Mesodermal cell (in vitro differentiated cells): ENCODE data around the gene ABHD14A.

Experiments used
- H3K27ac ChIP-seq: 2 replicates; pipeline ENCODE4 v1.7.0; 2013; ENCODE audit warnings: mild to moderate bottlenecking, low read depth, low read length, moderate library complexity; ENCODE audit not compliant: severe bottlenecking
- H3K36me3 ChIP-seq: 2 replicates; pipeline ENCODE4 v1.7.1; 2013; ENCODE audit warnings: mild to moderate bottlenecking, low read length, moderate library complexity; ENCODE audit not compliant: control insufficient read depth, insufficient read depth
- H3K4me1 ChIP-seq: one replicate; pipeline ENCODE4 v1.7.1; 2013; ENCODE audit warnings: mild to moderate bottlenecking, low read length; ENCODE audit not compliant: insufficient read depth, control insufficient read depth, poor library complexity, severe bottlenecking
- H3K4me3 ChIP-seq: 2 replicates; pipeline ENCODE4 v1.7.0; 2013; ENCODE audit warnings: low read length, control low read depth, mild to moderate bottlenecking; ENCODE audit not compliant: insufficient read depth, poor library complexity, severe bottlenecking; ENCODE audit errors: extremely low read depth
- H3K9me3 ChIP-seq: 2 replicates; pipeline ENCODE4 v1.7.1; 2013; ENCODE audit warnings: mild to moderate bottlenecking, low read length, moderate library complexity; ENCODE audit not compliant: control insufficient read depth
- WGBS, 2 experiments: methylation state at CpG; one replicate each; pipeline ENCODE4 v1.1.5; 2013; ENCODE audit warnings: missing lambda C conversion rate in 2 of 2; ENCODE audit not compliant: insufficient coverage in 2 of 2; 5-methylcytosine and 5-hydroxymethylcytosine counted together

ABHD14A gene

GRCh38 chr3:51948016-51948580, 26.8 kb upstream of the ABHD14A start:
- H3K4me1 ChIP-seq, result no peaks in the 10 kb centered on the region
- no peaks in the 10 kb centered on the region for H3K9me3 ChIP-seq
- H3K4me3 ChIP-seq, result no peak overlapping the region
- no peak overlapping the region for H3K27ac ChIP-seq
- WGBS, 2 experiments, result 84 to 96% methylated on average over 9 of the region's 10 CpGs
- no peaks in the 10 kb centered on the region for H3K36me3 ChIP-seq

- no peak overlapping the region for H3K4me3 ChIP-seq
- no peak overlapping the region for H3K27ac ChIP-seq
- 90 to 93% methylated on average over 3 to 5 of the region's 5 CpGs for WGBS, 2 experiments
These were observed 25.7 kb upstream of the ABHD14A start for GRCh38 chr3:51949121-51949520.

GRCh38 chr3:51950899-51951298, 24.0 kb upstream of the ABHD14A start:
- no peak overlapping the region for H3K4me3 ChIP-seq
- 83 to 100% methylated on average over 2 of the region's 2 CpGs for WGBS, 2 experiments
- no peaks in the 10 kb centered on the region for H3K4me1 ChIP-seq
- no peak overlapping the region for H3K27ac ChIP-seq
- no peaks in the 10 kb centered on the region for H3K9me3 ChIP-seq
- H3K36me3 ChIP-seq, result no peaks in the 10 kb centered on the region

More at GRCh38 chr3:51949121-51949520, 25.7 kb upstream of the ABHD14A start:
- Histone ChIP-seq H3K4me1 (no peaks in the 10 kb centered on the region), H3K36me3 (no peaks in the 10 kb centered on the region), H3K9me3 (no peaks in the 10 kb centered on the region)

- Histone ChIP-seq H3K27ac (no peak overlapping the region), H3K4me3 (no peak overlapping the region), H3K9me3 (no peaks in the 10 kb centered on the region), H3K36me3 (peaks cover 18% of the 10 kb centered on the region), H3K4me1 (peaks cover 4% of the 10 kb centered on the region)
- 100% methylated on average over 1 of the region's 3 CpGs for WGBS, 2 experiments
These were observed 21.4 kb upstream of the ABHD14A start for GRCh38 chr3:51953445-51953844.

- no peak overlapping the region for H3K27ac ChIP-seq
- H3K36me3 ChIP-seq, result peaks cover 24% of the 10 kb centered on the region
- no peaks in the 10 kb centered on the region for H3K9me3 ChIP-seq
- no peak overlapping the region for H3K4me3 ChIP-seq
- 85 to 88% methylated on average over 6 of the region's 6 CpGs for WGBS, 2 experiments
- peaks cover 4% of the 10 kb centered on the region for H3K4me1 ChIP-seq
These were observed 20.8 kb upstream of the ABHD14A start for GRCh38 chr3:51954105-51954504.

- 71% methylated on average over 1 of the region's 1 CpG; no CpG with 5 or more reads in 1 of the 2 experiments for WGBS, 2 experiments
- H3K36me3 ChIP-seq, result peaks cover 30% of the 10 kb centered on the region
- peaks cover 4% of the 10 kb centered on the region for H3K4me1 ChIP-seq
- H3K9me3 ChIP-seq, result no peaks in the 10 kb centered on the region
- no peak overlapping the region for H3K4me3 ChIP-seq
- H3K27ac ChIP-seq, result no peak overlapping the region
These were observed 20.2 kb upstream of the ABHD14A start for GRCh38 chr3:51954713-51955112.

- peaks cover 36% of the 10 kb centered on the region for H3K36me3 ChIP-seq
- peaks cover 4% of the 10 kb centered on the region for H3K4me1 ChIP-seq
- WGBS, 2 experiments, result 26 to 30% methylated on average over 29 to 31 of the region's 33 CpGs
- H3K9me3 ChIP-seq, result no peaks in the 10 kb centered on the region
- peak within 1 kb of the TSS; percentile 19 for H3K4me3 ChIP-seq
- H3K27ac ChIP-seq, result no peak within 1 kb of the TSS
These were observed 19.5 kb upstream of the ABHD14A start, which contains the start of gene GPR62 for GRCh38 chr3:51955175-51955892. Gene GPR62, plus strand, starts transcription at chr3:51955381. Its CDS starts 272 bp downstream, at chr3:51955653.

- peaks cover 44% of the 10 kb centered on the region for H3K36me3 ChIP-seq
- peak overlapping the region; percentile 19 for H3K4me3 ChIP-seq
- H3K9me3 ChIP-seq, result no peaks in the 10 kb centered on the region
- no peak overlapping the region for H3K27ac ChIP-seq
- 6 to 7% methylated on average over 93 to 97 of the region's 97 CpGs for WGBS, 2 experiments
- H3K4me1 ChIP-seq, result peaks cover 4% of the 10 kb centered on the region
These were observed 18.7 kb upstream of the ABHD14A start for GRCh38 chr3:51955893-51956770.

- no peaks in the 10 kb centered on the region for H3K9me3 ChIP-seq
- H3K27ac ChIP-seq, result no peak overlapping the region
- WGBS, 2 experiments, result 90 to 97% methylated on average over 7 to 11 of the region's 15 CpGs
- H3K4me1 ChIP-seq, result peaks cover 4% of the 10 kb centered on the region
- peaks cover 50% of the 10 kb centered on the region for H3K36me3 ChIP-seq
- H3K4me3 ChIP-seq, result no peak overlapping the region
These were observed 17.2 kb upstream of the ABHD14A start for GRCh38 chr3:51957520-51958205.
